ENCODE results near the gene CELSR1. TPM values are rescaled to one million over a fixed set of nuclear protein-coding genes. Genes with fewer than 3 reads are reported as not detected.
A peak's percentile ranks its signal among the peaks of the same experiment; 100 is the strongest.

Gene CELSR1
- total RNA-seq, 1 experiment from 2014 or later: 22.6 TPM

DNA sequence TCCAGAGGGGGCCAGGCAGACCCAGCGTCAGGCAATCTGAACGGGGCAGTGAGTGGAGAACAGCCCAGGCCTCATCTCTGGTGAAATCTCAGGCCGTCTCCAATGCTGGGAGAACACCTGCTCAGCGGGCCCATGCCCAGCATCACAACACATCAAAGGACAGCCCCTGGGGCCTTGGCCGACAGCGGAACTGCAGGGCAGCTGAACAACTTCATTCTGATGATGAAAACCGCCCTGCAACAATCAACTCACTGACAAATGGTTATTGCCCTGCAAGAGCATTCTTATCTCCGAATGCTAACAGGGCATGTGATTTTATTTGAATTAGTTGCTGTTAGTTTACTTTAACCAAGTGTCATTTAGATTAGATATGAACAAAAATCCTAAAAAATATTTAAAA, 14.6 kb downstream of the CELSR1 start:
- TF ChIP-seq, protein P1, sequence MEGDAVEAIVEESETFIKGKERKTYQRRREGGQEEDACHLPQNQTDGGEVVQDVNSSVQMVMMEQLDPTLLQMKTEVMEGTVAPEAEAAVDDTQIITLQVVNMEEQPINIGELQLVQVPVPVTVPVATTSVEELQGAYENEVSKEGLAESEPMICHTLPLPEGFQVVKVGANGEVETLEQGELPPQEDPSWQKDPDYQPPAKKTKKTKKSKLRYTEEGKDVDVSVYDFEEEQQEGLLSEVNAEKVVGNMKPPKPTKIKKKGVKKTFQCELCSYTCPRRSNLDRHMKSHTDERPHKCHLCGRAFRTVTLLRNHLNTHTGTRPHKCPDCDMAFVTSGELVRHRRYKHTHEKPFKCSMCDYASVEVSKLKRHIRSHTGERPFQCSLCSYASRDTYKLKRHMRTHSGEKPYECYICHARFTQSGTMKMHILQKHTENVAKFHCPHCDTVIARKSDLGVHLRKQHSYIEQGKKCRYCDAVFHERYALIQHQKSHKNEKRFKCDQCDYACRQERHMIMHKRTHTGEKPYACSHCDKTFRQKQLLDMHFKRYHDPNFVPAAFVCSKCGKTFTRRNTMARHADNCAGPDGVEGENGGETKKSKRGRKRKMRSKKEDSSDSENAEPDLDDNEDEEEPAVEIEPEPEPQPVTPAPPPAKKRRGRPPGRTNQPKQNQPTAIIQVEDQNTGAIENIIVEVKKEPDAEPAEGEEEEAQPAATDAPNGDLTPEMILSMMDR (conservative IDR thresholded peaks at IDR 0.05): no peak
- H4K91ac ChIP-seq (ENCODE audit: insufficient read length, low read depth, low read length): no peak overlapping the region
- H3K9me3 ChIP-seq (ENCODE audit: control insufficient read depth, low read depth, low read length): no peaks in the 10 kb centered on the region
- no peak overlapping the region for H2BK12ac ChIP-seq (ENCODE audit: insufficient read length, low read depth, low read length)
- no peaks in the 10 kb centered on the region for H3K79me1 ChIP-seq (ENCODE audit: insufficient read depth, low read depth, low read length, poor library complexity, severe bottlenecking)
- no peaks in the 10 kb centered on the region; the same call in 1 of the 2 replicates for H3K79me2 ChIP-seq (ENCODE audit: insufficient read depth, low read length)
- Mint-ChIP-seq H3K4me3 (0 out of 5 replicates have a peak overlapping the region, but pooled peaks of 1 of the 2 experiments have one; percentile 38), H3K4me1 (peaks cover 21% of the 10 kb centered on the region in 2 experiments), H3K36me3 (ENCODE audit: insufficient read depth in 1 of 3, low read depth in 3 of 3) (peaks cover 0 to 4% (median 0%) of the 10 kb centered on the region in 3 experiments; a peak in 2 of 7 replicates), H3K27ac (no peak overlapping the region), H3K9me3 (no peaks in the 10 kb centered on the region), H3K27me3 (ENCODE audit: low read depth) (no peaks in the 10 kb centered on the region; the same call in 1 of the 2 replicates)
- no peak overlapping the region for H2AK5ac ChIP-seq (ENCODE audit: insufficient read length, low read length)
- no peak overlapping the region for H2AFZ ChIP-seq (ENCODE audit: low read length)
- no peak overlapping the region for H3K56ac ChIP-seq (ENCODE audit: insufficient read length, low read depth, low read length)
- WGBS (ENCODE audit: extremely low coverage, insufficient read length, low lambda C conversion rate): no CpG with 5 or more reads among the region's 8 CpGs
- no peaks in the 10 kb centered on the region for H3K4me1 ChIP-seq (ENCODE audit: insufficient read depth, low read length)
- no peak overlapping the region for H3K18ac ChIP-seq (ENCODE audit: insufficient read length, low read depth, low read length)
- no peaks in the 10 kb centered on the region for H3K27me3 ChIP-seq (ENCODE audit: insufficient read depth, low read length)
- no peak overlapping the region for H3K27ac ChIP-seq (ENCODE audit: insufficient read length, low read depth, low read length)
- H3K4ac ChIP-seq (ENCODE audit: low read depth, low read length): no peak overlapping the region
- H3K4me2 ChIP-seq (ENCODE audit: insufficient read depth, insufficient read length, low read length): no peak overlapping the region
- no peak overlapping the region for H2BK20ac ChIP-seq (ENCODE audit: low read depth, low read length, poor library complexity, severe bottlenecking)
- H4K8ac ChIP-seq (replicated peaks; ENCODE audit: insufficient read length, low read depth, low read length): no peak overlapping the region
- H3K23ac ChIP-seq (ENCODE audit: insufficient read length, low read depth, low read length): no peak overlapping the region
- no peak overlapping the region for H4K5ac ChIP-seq (ENCODE audit: insufficient read length, low read depth, low read length)
- DNase-seq: no peak
- H4K20me1 ChIP-seq (ENCODE audit: control insufficient read depth, insufficient read depth, insufficient read length): no peaks in the 10 kb centered on the region
- H2BK5ac ChIP-seq (ENCODE audit: insufficient read length, low read length): no peak overlapping the region
- H2BK120ac ChIP-seq (ENCODE audit: low read depth, low read length, poor library complexity, severe bottlenecking): no peak overlapping the region
- H3K14ac ChIP-seq (ENCODE audit: insufficient read depth, low read length): no peak overlapping the region
- no peak overlapping the region for H2BK15ac ChIP-seq (ENCODE audit: low read depth, low read length)
- no peak overlapping the region for H3K9ac ChIP-seq (ENCODE audit: extremely low read depth, insufficient read length, low read length)
- no peak overlapping the region for H3T11ph ChIP-seq (ENCODE audit: low read length)
- no peaks in the 10 kb centered on the region for H3K23me2 ChIP-seq (ENCODE audit: insufficient read length, low read depth, low read length, poor library complexity, severe bottlenecking)

All from H9 (cell line).